ENCODE results near the gene HILPDA.
"Not testable (repeated sequence)": the region's sequence is repeated elsewhere in the genome, so short reads cannot be mapped to it uniquely, and the experiment has no call there.

HILPDA gene

DNA sequence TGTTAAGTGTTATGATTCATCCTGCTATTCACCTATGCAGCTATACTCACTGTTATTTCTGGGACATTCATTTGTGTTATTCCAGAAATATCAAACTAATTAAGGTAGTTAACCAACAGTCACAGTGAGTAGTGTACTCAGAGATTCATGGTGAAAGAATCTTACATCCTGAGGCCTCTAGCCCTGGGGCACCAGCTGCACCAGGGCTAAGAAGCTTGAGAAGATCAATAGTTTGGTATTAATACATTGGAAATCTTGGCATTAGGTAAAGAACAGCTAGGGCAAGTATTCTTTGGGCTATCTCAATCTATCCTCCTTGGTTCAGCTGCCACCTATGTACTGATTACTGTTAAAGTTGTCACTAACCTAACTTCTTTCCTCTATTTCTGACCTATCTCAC is 11.2 kb downstream of the HILPDA start:
- not testable (repeated sequence) for DNase-seq

DNA sequence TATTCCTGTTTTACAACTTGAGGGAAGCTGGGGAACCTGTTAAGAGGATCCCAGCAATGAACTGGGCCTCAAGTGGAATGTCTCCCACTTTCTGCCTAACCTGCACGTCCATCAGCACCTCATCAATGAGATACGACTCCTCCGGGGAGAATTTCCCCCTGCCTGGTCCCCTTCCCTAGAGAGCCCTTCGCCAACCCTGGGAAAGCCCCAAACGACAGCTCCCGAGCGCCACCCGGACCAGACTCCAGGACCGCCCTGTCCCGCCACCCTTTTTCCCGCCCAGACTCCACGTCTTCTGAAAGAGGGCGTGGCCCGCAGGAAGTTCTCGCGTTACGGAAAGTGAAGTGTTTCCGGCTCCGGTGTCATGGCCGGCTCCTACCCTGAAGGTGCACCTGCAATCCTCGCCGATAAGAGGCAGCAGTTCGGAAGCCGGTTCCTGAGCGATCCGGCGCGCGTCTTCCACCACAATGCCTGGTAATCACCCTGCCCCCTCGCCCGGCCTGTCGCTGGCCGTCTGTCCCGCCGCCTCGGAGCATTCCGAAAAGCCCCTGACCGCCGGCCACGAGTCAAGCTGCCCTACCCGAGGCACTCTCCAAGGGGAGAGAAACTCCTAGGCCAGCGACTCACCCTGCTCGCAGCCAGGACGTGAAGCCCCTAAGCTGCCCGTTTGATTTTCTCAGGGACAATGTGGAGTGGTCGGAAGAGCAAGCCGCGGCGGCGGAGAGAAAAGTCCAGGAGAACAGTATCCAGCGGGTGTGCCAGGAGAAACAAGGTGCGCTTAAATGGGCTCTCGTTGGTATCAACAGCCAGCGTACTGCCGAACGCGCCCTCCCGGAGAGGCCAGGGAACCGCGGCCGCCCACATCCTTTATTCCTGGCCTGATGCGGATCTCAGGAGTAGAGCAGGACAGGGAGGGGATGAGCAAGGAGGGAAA is 21.0 kb downstream of the HILPDA start, which contains the start of gene METTL2B:
Gene METTL2B (plus strand): TSS at position 347 of the 934 bp plus-strand sequence. CDS start 18 bp downstream, at position 365.
- peak; percentile 88 to 93 for DNase-seq

DNA sequence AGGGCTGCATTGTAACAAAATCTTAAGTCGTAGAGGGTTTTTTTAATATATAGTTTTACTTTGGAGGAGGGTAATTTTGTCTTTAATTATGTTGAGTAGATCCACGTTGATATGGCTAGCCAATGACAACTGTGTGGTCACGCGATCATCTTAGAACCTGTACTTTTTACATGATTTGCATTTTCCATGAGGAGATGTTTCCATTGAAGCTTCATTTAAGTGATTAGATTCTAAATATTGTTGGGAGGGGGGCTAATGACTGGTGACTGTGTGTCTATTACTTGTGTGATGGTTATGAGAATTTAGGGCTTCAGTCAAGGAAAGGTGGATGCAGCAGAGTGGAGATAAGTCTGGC is 21.6 kb downstream of the HILPDA start:
- DNase-seq, result not testable (repeated sequence)

DNA sequence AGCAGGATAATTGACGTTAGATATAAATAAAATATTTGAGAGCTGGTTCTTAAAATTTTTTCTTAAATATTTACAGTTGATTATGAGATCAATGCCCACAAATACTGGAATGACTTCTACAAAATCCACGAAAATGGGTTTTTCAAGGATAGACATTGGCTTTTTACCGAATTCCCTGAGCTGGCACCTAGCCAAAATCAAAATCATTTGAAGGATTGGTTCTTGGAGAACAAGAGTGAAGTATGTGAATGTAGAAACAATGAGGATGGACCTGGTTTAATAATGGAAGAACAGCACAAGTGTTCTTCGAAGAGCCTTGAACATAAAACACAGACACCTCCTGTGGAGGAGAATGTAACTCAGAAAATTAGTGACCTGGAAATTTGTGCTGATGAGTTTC is 23.4 kb downstream of the HILPDA start:
- DNase-seq, result not testable (repeated sequence)

DNA sequence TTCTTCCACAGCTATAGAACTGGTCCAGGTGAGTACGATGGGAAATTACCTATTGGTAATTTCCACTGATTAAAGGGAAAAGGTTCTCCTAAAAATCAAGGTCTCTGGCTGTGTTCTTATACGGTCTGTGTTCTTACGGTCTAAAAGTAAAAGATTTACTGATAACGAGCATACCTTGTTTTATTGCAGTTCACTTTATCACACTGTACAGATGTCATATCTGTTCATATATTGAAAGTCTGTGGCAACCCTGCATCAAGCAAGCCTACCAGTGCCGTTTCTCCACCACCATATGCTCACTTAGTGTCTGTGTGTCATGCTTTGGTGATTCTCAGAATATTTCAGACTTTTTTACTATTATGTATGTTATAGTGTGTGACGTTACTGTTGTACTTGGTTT is 32.5 kb downstream of the HILPDA start:
- not testable (repeated sequence) for DNase-seq

DNA sequence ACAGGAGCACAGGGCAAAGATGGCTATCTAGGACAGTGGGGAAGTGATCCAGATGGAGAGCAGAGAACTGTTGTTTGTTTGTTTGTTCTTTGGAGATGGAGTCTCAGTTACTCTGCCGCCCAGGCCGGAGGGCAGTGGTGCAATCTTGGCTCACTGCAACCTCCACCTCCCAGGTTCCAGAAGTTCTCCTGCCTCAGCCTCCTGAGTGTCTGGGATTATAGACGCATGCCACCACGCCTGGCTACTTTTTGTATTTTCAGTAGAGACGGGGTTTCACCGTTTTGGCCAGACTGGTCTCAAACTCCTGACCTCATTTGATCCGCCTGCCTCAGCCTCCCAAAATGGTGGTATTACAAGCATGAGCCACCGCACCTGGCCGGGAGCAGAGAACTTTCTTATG is 41.7 kb downstream of the HILPDA start:
- no peak for DNase-seq

DNA sequence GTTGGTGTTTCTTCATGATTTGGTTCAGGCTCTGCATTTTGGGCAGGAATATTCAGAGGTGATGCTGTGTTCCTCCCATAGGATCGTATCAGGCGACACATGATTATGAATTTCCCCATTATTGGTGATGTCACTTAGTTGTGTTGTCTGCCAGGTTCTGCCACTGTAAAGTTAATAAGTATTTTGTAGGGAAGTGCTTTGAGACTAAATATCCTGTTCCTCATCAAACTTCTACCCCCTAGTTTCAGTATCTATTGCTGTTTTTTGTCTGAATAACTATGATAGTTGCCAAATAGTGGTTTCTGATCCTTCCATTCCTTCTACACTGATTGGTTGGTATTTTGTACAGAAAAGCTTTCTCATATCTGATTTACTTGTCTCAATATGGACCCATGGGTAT is 49.7 kb downstream of the HILPDA start:
- DNase-seq, result not testable (repeated sequence)

GRCh38 chr7:128506819-128507218 is 51.1 kb downstream of the HILPDA start:
- peak; percentile 2 to 47 for DNase-seq

- DNase-seq, result not testable (repeated sequence)
Observed at GRCh38 chr7:128507321-128507993, 51.8 kb downstream of the HILPDA start.

Data from CD4-positive, alpha-beta T cell treated with Interferon alpha-2 for 1 hour (primary cell).